Measurements from ENCODE around the gene CDC20. TPM values are rescaled to one million over a fixed set of nuclear protein-coding genes. Genes with fewer than 3 reads are reported as not detected.

CDC20 gene
- total RNA-seq (ENCODE audit: low replicate concordance) = 164 and 261 TPM in 2 replicates

- H3K4me1 ChIP-seq = peaks cover 18% of the 10 kb centered on the region
- TF ChIP-seq EZH2phosphoT487 (IDR thresholded peaks at IDR 0.05) = no peak
- no peak for TF ChIP-seq EZH2 (IDR thresholded peaks at IDR 0.05)
- TF ChIP-seq CTCF (IDR thresholded peaks at IDR 0.05) = no peak
- Mint-ChIP-seq H3K27ac (peak within 1 kb of the TSS; percentile 96), H3K4me1 (peaks cover 46% of the 10 kb centered on the region), H3K27me3 (ENCODE audit: insufficient read depth, low read depth) (peaks cover 3% of the 10 kb centered on the region), H3K36me3 (peaks cover 28% of the 10 kb centered on the region), H3K9me3 (no peaks in the 10 kb centered on the region), H3K4me3 (peak within 1 kb of the TSS; percentile 98)
- peak within 1 kb of the TSS; percentile 85 for H3K27ac ChIP-seq
- peak within 1 kb of the TSS; percentile 95 for H3K9ac ChIP-seq
- H3K9me3 ChIP-seq (ENCODE audit: low read depth) = no peaks in the 10 kb centered on the region
- peak; percentile 100 for DNase-seq (ENCODE audit: low spot score)
- no peaks in the 10 kb centered on the region for H3K27me3 ChIP-seq
- peak within 1 kb of the TSS; percentile 54 for H2AFZ ChIP-seq (replicated peaks)
- peaks cover 34% of the 10 kb centered on the region for H3K79me2 ChIP-seq (ENCODE audit: low read depth)
- peak within 1 kb of the TSS; percentile 96 for H3K4me2 ChIP-seq
- H4K20me1 ChIP-seq (ENCODE audit: low read depth) = peaks cover 37% of the 10 kb centered on the region
- peaks cover 14% of the 10 kb centered on the region for H3K36me3 ChIP-seq
- H3K4me3 ChIP-seq = peak within 1 kb of the TSS; percentile 70
- H3F3A ChIP-seq (ENCODE audit: low read depth) = peaks cover 38% of the 10 kb centered on the region
Observed at GRCh38 chr1:43358746-43359693, at the start of gene CDC20. Gene CDC20, plus strand, starts transcription at chr1:43358981. Its CDS starts 235 bp downstream, at chr1:43359216.

- no peak overlapping the region for H3K9ac ChIP-seq
- Mint-ChIP-seq H3K36me3 (no peaks in the 10 kb centered on the region), H3K27ac (no peak overlapping the region), H3K27me3 (ENCODE audit: insufficient read depth, low read depth) (peaks cover 5% of the 10 kb centered on the region), H3K9me3 (no peaks in the 10 kb centered on the region), H3K4me1 (no peaks in the 10 kb centered on the region), H3K4me3 (no peak overlapping the region)
- H3K27ac ChIP-seq = no peak overlapping the region
- H2AFZ ChIP-seq (replicated peaks) = no peak overlapping the region
- no peaks in the 10 kb centered on the region for H3K79me2 ChIP-seq (ENCODE audit: low read depth)
- H3K27me3 ChIP-seq = no peaks in the 10 kb centered on the region
- no peaks in the 10 kb centered on the region for H4K20me1 ChIP-seq (ENCODE audit: low read depth)
- TF ChIP-seq EZH2phosphoT487 (IDR thresholded peaks at IDR 0.05) (no peak), CTCF (IDR thresholded peaks at IDR 0.05) (no peak), EZH2 (IDR thresholded peaks at IDR 0.05) (no peak)
- H3K9me3 ChIP-seq (ENCODE audit: low read depth) = no peaks in the 10 kb centered on the region
- peaks cover under 1% of the 10 kb centered on the region for H3K4me1 ChIP-seq
- no peaks in the 10 kb centered on the region for H3F3A ChIP-seq (ENCODE audit: low read depth)
- no peak for DNase-seq (ENCODE audit: low spot score)
- H3K4me2 ChIP-seq = no peak overlapping the region
- no peaks in the 10 kb centered on the region for H3K36me3 ChIP-seq
- no peak overlapping the region for H3K4me3 ChIP-seq
Observed at GRCh38 chr1:43309405-43310025, 49.3 kb upstream of the CDC20 start.

- no peak overlapping the region for H3K27ac ChIP-seq
- Mint-ChIP-seq H3K4me1 (no peaks in the 10 kb centered on the region), H3K27me3 (ENCODE audit: insufficient read depth, low read depth) (no peaks in the 10 kb centered on the region), H3K27ac (no peak overlapping the region), H3K4me3 (no peak overlapping the region), H3K36me3 (no peaks in the 10 kb centered on the region), H3K9me3 (no peaks in the 10 kb centered on the region)
- no peaks in the 10 kb centered on the region for H3K9me3 ChIP-seq (ENCODE audit: low read depth)
- TF ChIP-seq EZH2 (IDR thresholded peaks at IDR 0.05) = no peak
- no peak for TF ChIP-seq CTCF (IDR thresholded peaks at IDR 0.05)
- no peak for TF ChIP-seq EZH2phosphoT487 (IDR thresholded peaks at IDR 0.05)
- no peaks in the 10 kb centered on the region for H3K79me2 ChIP-seq (ENCODE audit: low read depth)
- no peaks in the 10 kb centered on the region for H3F3A ChIP-seq (ENCODE audit: low read depth)
- H3K9ac ChIP-seq = no peak overlapping the region
- no peak overlapping the region for H3K4me2 ChIP-seq
- no peak overlapping the region for H2AFZ ChIP-seq (replicated peaks)
- no peaks in the 10 kb centered on the region for H3K4me1 ChIP-seq
- no peaks in the 10 kb centered on the region for H4K20me1 ChIP-seq (ENCODE audit: low read depth)
- no peak overlapping the region for H3K4me3 ChIP-seq
- DNase-seq (ENCODE audit: low spot score) = no peak
- H3K27me3 ChIP-seq = no peaks in the 10 kb centered on the region
- no peaks in the 10 kb centered on the region for H3K36me3 ChIP-seq
Observed at GRCh38 chr1:43311521-43311920, 47.3 kb upstream of the CDC20 start.
